ENCODE data around the gene MCRS1.
A peak's percentile ranks its signal among the peaks of the same experiment; 100 is the strongest.
"Not testable (repeated sequence)": the region's sequence is repeated elsewhere in the genome, so short reads cannot be mapped to it uniquely, and the experiment has no call there.

Gene MCRS1

DNA sequence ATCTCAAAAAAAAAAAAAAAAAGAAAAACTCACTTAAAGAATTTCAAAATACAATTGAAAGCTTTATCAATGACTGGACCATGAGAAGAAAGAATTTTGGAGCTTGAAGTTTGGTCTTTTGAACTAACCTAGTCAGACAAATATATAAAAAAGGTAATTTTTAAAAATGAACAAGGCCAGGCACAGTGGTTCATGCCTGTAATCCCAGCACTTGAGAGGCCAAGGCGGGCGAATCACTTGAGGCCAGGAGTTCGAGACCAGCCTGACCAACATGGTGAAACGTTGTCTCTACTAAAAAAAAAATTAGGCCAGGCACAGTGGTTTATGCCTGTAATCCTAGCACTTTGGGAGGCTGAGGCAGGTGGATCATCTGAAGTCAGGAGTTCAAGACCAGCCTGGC lies 42.8 kb upstream of the MCRS1 start:
- not testable (repeated sequence) for H3K9me3 ChIP-seq (ENCODE audit: insufficient read depth, low read depth, low read length); DNase-seq; H3K27me3 ChIP-seq (ENCODE audit: insufficient read depth, low read length); H3K4me2 ChIP-seq (ENCODE audit: low read length); H4K12ac ChIP-seq (ENCODE audit: low read depth, low read length); H3K36me3 ChIP-seq (ENCODE audit: control insufficient read depth in 1 of 2, insufficient read depth in 2 of 2, low read length in 2 of 2); H3K4me1 ChIP-seq (ENCODE audit: control insufficient read depth in 1 of 2, insufficient read depth in 2 of 2, low read length in 2 of 2); H4K91ac ChIP-seq (ENCODE audit: low read depth, low read length); H2BK120ac ChIP-seq (ENCODE audit: insufficient read depth, low read length, poor library complexity); H3K23ac ChIP-seq (ENCODE audit: low read length); H4K8ac ChIP-seq (ENCODE audit: low read depth, low read length); H3K4ac ChIP-seq (ENCODE audit: low read depth, low read length); H2AK5ac ChIP-seq (ENCODE audit: low read length); H3K9ac ChIP-seq (ENCODE audit: low read length); H2BK5ac ChIP-seq (ENCODE audit: low read depth, low read length, poor library complexity); H3K79me1 ChIP-seq (ENCODE audit: low read length); H3K27ac ChIP-seq (ENCODE audit: low read depth, low read length); H3K18ac ChIP-seq (ENCODE audit: low read length); H2BK12ac ChIP-seq (ENCODE audit: low read length); H2AFZ ChIP-seq (ENCODE audit: insufficient read depth, low read length, poor library complexity); H3K4me3 ChIP-seq (ENCODE audit: low read depth, low read length); H3K14ac ChIP-seq (ENCODE audit: low read length); H3K79me2 ChIP-seq (ENCODE audit: control insufficient read depth, insufficient read depth, low read length, poor library complexity)
- WGBS (ENCODE audit: extremely low coverage, insufficient coverage, insufficient read length), result no CpG with 5 or more reads among the region's 4 CpGs

DNA sequence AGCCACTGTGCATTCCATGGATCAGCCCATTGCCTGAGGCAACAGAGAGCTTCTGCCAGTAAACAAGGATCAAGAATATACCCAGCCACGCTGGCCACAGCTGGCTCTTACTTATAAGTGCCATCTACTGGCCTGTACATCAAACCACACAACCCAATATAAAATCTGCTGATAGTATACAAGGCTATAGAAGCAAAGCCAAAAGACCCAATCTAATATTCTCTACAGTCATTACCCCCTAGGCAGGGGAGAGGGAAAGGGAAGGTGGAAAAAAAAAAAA lies 41.9 kb upstream of the MCRS1 start:
- H2AFZ ChIP-seq (ENCODE audit: insufficient read depth, low read length, poor library complexity), result no peak overlapping the region
- no peak overlapping the region for H3K14ac ChIP-seq (ENCODE audit: low read length)
- no peak overlapping the region for H3K4me2 ChIP-seq (ENCODE audit: low read length)
- no peak overlapping the region for H2AK5ac ChIP-seq (ENCODE audit: low read length)
- H3K27me3 ChIP-seq (ENCODE audit: insufficient read depth, low read length), result no peaks in the 10 kb centered on the region
- H3K9ac ChIP-seq (ENCODE audit: low read length), result no peak overlapping the region
- no peak overlapping the region for H2BK120ac ChIP-seq (ENCODE audit: insufficient read depth, low read length, poor library complexity)
- no peaks in the 10 kb centered on the region for H3K36me3 ChIP-seq (ENCODE audit: control insufficient read depth in 1 of 2, insufficient read depth in 2 of 2, low read length in 2 of 2)
- no peak overlapping the region for H4K8ac ChIP-seq (ENCODE audit: low read depth, low read length)
- H3K18ac ChIP-seq (ENCODE audit: low read length), result no peak overlapping the region
- no peak overlapping the region for H2BK5ac ChIP-seq (ENCODE audit: low read depth, low read length, poor library complexity)
- H3K27ac ChIP-seq (ENCODE audit: low read depth, low read length), result no peak overlapping the region
- H3K9me3 ChIP-seq (ENCODE audit: insufficient read depth, low read depth, low read length), result no peaks in the 10 kb centered on the region
- no peaks in the 10 kb centered on the region for H3K79me2 ChIP-seq (ENCODE audit: control insufficient read depth, insufficient read depth, low read length, poor library complexity)
- no peak overlapping the region for H3K4me3 ChIP-seq (ENCODE audit: low read depth, low read length)
- peaks cover 0 to 4% of the 10 kb centered on the region in 2 experiments for H3K4me1 ChIP-seq (ENCODE audit: control insufficient read depth in 1 of 2, insufficient read depth in 2 of 2, low read length in 2 of 2)
- H4K91ac ChIP-seq (ENCODE audit: low read depth, low read length), result no peak overlapping the region
- no peak overlapping the region for H3K4ac ChIP-seq (ENCODE audit: low read depth, low read length)
- no peak overlapping the region for H2BK12ac ChIP-seq (ENCODE audit: low read length)
- no CpG with 5 or more reads among the region's 1 CpG for WGBS (ENCODE audit: extremely low coverage, insufficient coverage, insufficient read length)
- H3K79me1 ChIP-seq (ENCODE audit: low read length), result no peaks in the 10 kb centered on the region
- no peak overlapping the region for H3K23ac ChIP-seq (ENCODE audit: low read length)
- peak; percentile 28 to 55 for DNase-seq
- no peak overlapping the region for H4K12ac ChIP-seq (ENCODE audit: low read depth, low read length)

DNA sequence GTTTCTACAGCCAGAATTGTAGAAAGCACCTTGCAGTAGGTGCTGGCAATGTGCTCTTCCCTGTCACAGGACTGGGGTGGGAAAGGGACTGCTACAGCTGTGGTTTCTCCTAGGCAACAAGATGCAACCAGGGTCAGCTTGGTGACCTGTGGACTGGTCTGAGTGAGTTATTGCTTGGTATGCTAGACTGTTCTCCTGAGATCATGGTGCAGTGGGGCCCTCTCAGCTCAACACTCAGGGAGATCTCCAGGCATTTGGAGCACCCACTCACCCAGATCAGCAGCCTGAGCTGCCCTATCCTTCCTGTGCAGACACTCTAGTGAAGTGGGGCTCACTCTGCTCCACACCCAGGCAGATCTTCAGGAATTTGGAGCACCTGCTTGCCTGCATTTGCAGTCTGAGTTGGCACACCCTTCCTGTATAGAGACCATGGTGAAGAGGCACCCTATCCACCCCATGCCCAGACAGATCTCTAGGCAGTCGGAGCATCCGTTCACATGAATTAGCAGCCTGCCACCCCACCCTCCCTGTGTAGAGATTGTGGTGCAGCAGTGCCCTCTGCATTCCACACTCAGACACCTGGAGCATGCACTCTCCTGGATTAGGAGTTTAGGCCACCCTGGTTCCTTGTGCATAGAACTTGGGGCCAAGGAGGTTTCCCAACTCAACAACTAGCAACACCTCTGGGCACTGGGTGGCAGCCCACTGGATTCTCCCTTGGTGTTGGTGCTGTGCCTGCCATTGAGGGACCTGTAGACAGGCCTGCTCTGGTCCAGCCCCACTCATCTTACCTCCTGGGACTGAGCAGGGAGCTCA lies 41.3 kb upstream of the MCRS1 start:
- Histone ChIP-seq H3K18ac (ENCODE audit: low read length) (no peak overlapping the region), H4K91ac (ENCODE audit: low read depth, low read length) (no peak overlapping the region), H3K23ac (ENCODE audit: low read length) (no peak overlapping the region), H3K4me2 (ENCODE audit: low read length) (no peak overlapping the region), H3K27ac (ENCODE audit: low read depth, low read length) (no peak overlapping the region), H3K4ac (ENCODE audit: low read depth, low read length) (no peak overlapping the region), H3K9ac (ENCODE audit: low read length) (no peak overlapping the region), H2AK5ac (ENCODE audit: low read length) (no peak overlapping the region), H4K12ac (ENCODE audit: low read depth, low read length) (no peak overlapping the region), H3K27me3 (ENCODE audit: insufficient read depth, low read length) (no peaks in the 10 kb centered on the region), H2BK120ac (ENCODE audit: insufficient read depth, low read length, poor library complexity) (no peak overlapping the region), H3K9me3 (ENCODE audit: insufficient read depth, low read depth, low read length) (no peaks in the 10 kb centered on the region), H3K14ac (ENCODE audit: low read length) (no peak overlapping the region), H3K4me3 (ENCODE audit: low read depth, low read length) (no peak overlapping the region), H4K8ac (ENCODE audit: low read depth, low read length) (no peak overlapping the region), H3K36me3 (ENCODE audit: control insufficient read depth in 1 of 2, insufficient read depth in 2 of 2, low read length in 2 of 2) (no peaks in the 10 kb centered on the region), H2BK5ac (ENCODE audit: low read depth, low read length, poor library complexity) (no peak overlapping the region), H3K79me1 (ENCODE audit: low read length) (no peaks in the 10 kb centered on the region), H2BK12ac (ENCODE audit: low read length) (no peak overlapping the region), H3K4me1 (ENCODE audit: control insufficient read depth in 1 of 2, insufficient read depth in 2 of 2, low read length in 2 of 2) (peaks cover 0 to 4% of the 10 kb centered on the region in 2 experiments), H2AFZ (ENCODE audit: insufficient read depth, low read length, poor library complexity) (no peak overlapping the region), H3K79me2 (ENCODE audit: control insufficient read depth, insufficient read depth, low read length, poor library complexity) (no peaks in the 10 kb centered on the region)
- DNase-seq, result no peak
- WGBS (ENCODE audit: extremely low coverage, insufficient coverage, insufficient read length), result no CpG with 5 or more reads among the region's 2 CpGs

DNA sequence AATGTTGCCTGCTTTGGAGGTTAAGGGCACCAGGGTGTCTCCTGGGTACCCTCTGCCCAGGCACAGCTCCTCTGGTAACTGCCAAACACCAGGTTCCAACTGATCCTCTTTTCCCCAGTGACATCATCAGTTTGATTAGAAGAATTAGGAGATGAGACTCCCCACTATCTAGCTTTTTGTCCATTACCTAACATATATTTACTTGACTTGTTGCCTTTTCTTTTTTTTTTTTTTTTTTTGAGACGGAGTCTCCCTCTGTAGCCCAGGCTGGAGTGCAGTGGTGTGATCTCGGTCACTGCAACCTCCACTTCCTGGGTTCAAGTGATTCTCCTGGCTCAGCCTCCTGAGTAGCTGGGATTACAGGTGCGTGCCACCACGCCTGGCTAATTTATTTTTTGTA lies 37.6 kb upstream of the MCRS1 start, which contains the start of gene FAM186B:
FAM186B (minus strand) TSS at position 101 of the 400 bp plus-strand sequence. CDS start 162 bp downstream, outside the sequence.
- no CpG with 5 or more reads among the region's 4 CpGs for WGBS (ENCODE audit: extremely low coverage, insufficient coverage, insufficient read length)
- not testable (repeated sequence) for DNase-seq; H3K4ac ChIP-seq (ENCODE audit: low read depth, low read length); H3K9ac ChIP-seq (ENCODE audit: low read length); H3K4me1 ChIP-seq (ENCODE audit: control insufficient read depth in 1 of 2, insufficient read depth in 2 of 2, low read length in 2 of 2); H2BK120ac ChIP-seq (ENCODE audit: insufficient read depth, low read length, poor library complexity); H3K4me3 ChIP-seq (ENCODE audit: low read depth, low read length); H4K8ac ChIP-seq (ENCODE audit: low read depth, low read length); H2AK5ac ChIP-seq (ENCODE audit: low read length); H3K79me2 ChIP-seq (ENCODE audit: control insufficient read depth, insufficient read depth, low read length, poor library complexity); H3K27me3 ChIP-seq (ENCODE audit: insufficient read depth, low read length); H3K14ac ChIP-seq (ENCODE audit: low read length); H4K91ac ChIP-seq (ENCODE audit: low read depth, low read length); H3K9me3 ChIP-seq (ENCODE audit: insufficient read depth, low read depth, low read length); H3K36me3 ChIP-seq (ENCODE audit: control insufficient read depth in 1 of 2, insufficient read depth in 2 of 2, low read length in 2 of 2); H4K12ac ChIP-seq (ENCODE audit: low read depth, low read length); H3K23ac ChIP-seq (ENCODE audit: low read length); H3K79me1 ChIP-seq (ENCODE audit: low read length); H3K4me2 ChIP-seq (ENCODE audit: low read length); H2BK5ac ChIP-seq (ENCODE audit: low read depth, low read length, poor library complexity); H3K18ac ChIP-seq (ENCODE audit: low read length); H2BK12ac ChIP-seq (ENCODE audit: low read length); H2AFZ ChIP-seq (ENCODE audit: insufficient read depth, low read length, poor library complexity); H3K27ac ChIP-seq (ENCODE audit: low read depth, low read length)
